Nephron (organoid): Measurements from ENCODE around the gene SEM1.
"Not testable (repeated sequence)": the region's sequence is repeated elsewhere in the genome, so short reads cannot be mapped to it uniquely, and the experiment has no call there.

ENCODE experiments used
- H3K27ac Mint-ChIP-seq, 3 experiments: 2 replicates each; pipeline ENCODE4 v1.8.0; 2020; ENCODE audit warnings: mixed read lengths in 3 of 3, mild to moderate bottlenecking in 2 of 3, moderate library complexity in 1 of 3
- H3K27me3 Mint-ChIP-seq: 2 replicates; pipeline ENCODE4 v1.8.0; 2021; ENCODE audit warnings: low read depth, mild to moderate bottlenecking, moderate library complexity, mixed read lengths
- H3K36me3 Mint-ChIP-seq: 2 replicates; pipeline ENCODE4 v1.8.0; 2020; ENCODE audit warnings: low read depth, mixed read lengths
- H3K4me1 Mint-ChIP-seq: 2 replicates; pipeline ENCODE4 v1.8.0; 2020; ENCODE audit warnings: mixed read lengths
- H3K4me3 Mint-ChIP-seq, 3 experiments: 2 replicates each; pipeline ENCODE4 v1.8.0; 2020; ENCODE audit warnings: mild to moderate bottlenecking in 3 of 3, mixed read lengths in 3 of 3, moderate library complexity in 2 of 3
- H3K9me3 Mint-ChIP-seq: 2 replicates; pipeline ENCODE4 v1.8.0; 2020; ENCODE audit warnings: mixed read lengths
- CTCF ChIP-seq, 3 experiments: fragments of 200-600 bp; sonication (generic); IDR thresholded peaks; one replicate each; pipeline ENCODE4 v1.5.0; 2021; ENCODE audit warnings: antibody characterized with exemption in 3 of 3; ENCODE audit not compliant: unreplicated experiment in 3 of 3

SEM1 gene

GRCh38 chr7:96665689-96666088 is 44.0 kb downstream of the SEM1 start:
- Mint-ChIP-seq H3K4me3 (no peak overlapping the region), H3K36me3 (peaks cover 8% of the 10 kb centered on the region), H3K4me1 (no peaks in the 10 kb centered on the region), H3K27me3 (no peaks in the 10 kb centered on the region), H3K27ac (no peak overlapping the region), H3K9me3 (no peaks in the 10 kb centered on the region)
- no peak for TF ChIP-seq CTCF (IDR thresholded peaks at IDR 0.05; ENCODE audit: unreplicated experiment in 3 of 3)

- Mint-ChIP-seq H3K27me3 (no peaks in the 10 kb centered on the region), H3K4me3 (no peak overlapping the region), H3K4me1 (no peaks in the 10 kb centered on the region), H3K9me3 (no peaks in the 10 kb centered on the region), H3K36me3 (peaks cover 8% of the 10 kb centered on the region), H3K27ac (no peak overlapping the region)
- TF ChIP-seq CTCF (IDR thresholded peaks at IDR 0.05; ENCODE audit: unreplicated experiment in 3 of 3) = no peak
Observed at GRCh38 chr7:96664793-96665192, 44.9 kb downstream of the SEM1 start.

- H3K9me3 Mint-ChIP-seq = no peaks in the 10 kb centered on the region
- no peaks in the 10 kb centered on the region for H3K4me1 Mint-ChIP-seq
- no peak for TF ChIP-seq CTCF (IDR thresholded peaks at IDR 0.05; ENCODE audit: unreplicated experiment in 3 of 3)
- peaks cover 8% of the 10 kb centered on the region for H3K36me3 Mint-ChIP-seq
- no peak overlapping the region for H3K4me3 Mint-ChIP-seq
- H3K27ac Mint-ChIP-seq = no peak overlapping the region
- H3K27me3 Mint-ChIP-seq = no peaks in the 10 kb centered on the region
Observed at GRCh38 chr7:96663871-96664445, 45.7 kb downstream of the SEM1 start.

GRCh38 chr7:96663457-96663856 is 46.2 kb downstream of the SEM1 start:
- no peak for TF ChIP-seq CTCF (IDR thresholded peaks at IDR 0.05; ENCODE audit: unreplicated experiment in 3 of 3)
- H3K36me3 Mint-ChIP-seq = peaks cover 5% of the 10 kb centered on the region
- no peaks in the 10 kb centered on the region for H3K27me3 Mint-ChIP-seq
- no peak overlapping the region for H3K27ac Mint-ChIP-seq
- no peak overlapping the region for H3K4me3 Mint-ChIP-seq
- H3K4me1 Mint-ChIP-seq = no peaks in the 10 kb centered on the region
- no peaks in the 10 kb centered on the region for H3K9me3 Mint-ChIP-seq

- H3K9me3 Mint-ChIP-seq, H3K4me1 Mint-ChIP-seq, H3K27ac Mint-ChIP-seq, H3K36me3 Mint-ChIP-seq, H3K4me3 Mint-ChIP-seq, H3K27me3 Mint-ChIP-seq: not testable (repeated sequence)
Observed at GRCh38 chr7:96662151-96662550, 47.5 kb downstream of the SEM1 start.

- Mint-ChIP-seq H3K27me3 (no peaks in the 10 kb centered on the region), H3K27ac (no peak overlapping the region), H3K9me3 (peaks cover 3% of the 10 kb centered on the region), H3K36me3 (peaks cover 4% of the 10 kb centered on the region), H3K4me1 (no peaks in the 10 kb centered on the region), H3K4me3 (no peak overlapping the region)
- TF ChIP-seq CTCF (IDR thresholded peaks at IDR 0.05; ENCODE audit: unreplicated experiment in 3 of 3) = no peak
Observed at GRCh38 chr7:96658022-96658412, 51.6 kb downstream of the SEM1 start.
